ENCODE results near the gene NKIRAS1. TPM values are rescaled to one million over a fixed set of nuclear protein-coding genes. Genes with fewer than 3 reads are reported as not detected.

Gene NKIRAS1
- total and polyA plus RNA-seq, 2 of the 8 experiments (the other 6 are each of a cell fraction or from before 2014, with no cell fraction given) = 3.4 to 7.0 TPM

- TF ChIP-seq SRF (IDR thresholded peaks at IDR 0.05; ENCODE audit: low read depth, low read length) = no peak
- peak; percentile 13; the same call in 1 of the 2 replicates for TF ChIP-seq ATF2 (IDR thresholded peaks at IDR 0.05; ENCODE audit: low read length)
- no peak for TF ChIP-seq SP2 (IDR thresholded peaks at IDR 0.05; ENCODE audit: low read length)
Measured at GRCh38 chr3:23916886-23917678, at the start of gene NKIRAS1, which contains the start of gene RPL15 (continued).

Measured in H1 (cell line).